Lung (tissue), 12 donors: Measurements from ENCODE around the gene RGS8. TPM values are rescaled to one million over a fixed set of nuclear protein-coding genes. Genes with fewer than 3 reads are reported as not detected.

Experiments used
- ATAC-seq: fragments of 200-7000 bp; cut with Tn5 transposase; one replicate; pipeline ENCODE4 v1.9.1; 2020; ENCODE audit warnings: moderate number of reproducible peaks; ENCODE audit not compliant: insufficient read depth, low FRiP score
- DNase-seq, 3 donors: peaks; one replicate each; pipeline ENCODE4 v3.0.0-alpha.2; 2013 to 2017
- H3K27ac ChIP-seq, 2 donors: one replicate each; pipeline ENCODE4 v1.5.1; 2013; ENCODE audit warnings: mild to moderate bottlenecking in 2 of 2, moderate library complexity in 2 of 2, control low read depth in 1 of 2, inconsistent platforms in 1 of 2, low read depth in 1 of 2, low read length in 1 of 2
- H3K27me3 ChIP-seq, 3 donors: one replicate each; pipeline ENCODE4 v1.5.1; 2013; ENCODE audit warnings: low read length in 2 of 3; ENCODE audit not compliant: control insufficient read depth in 3 of 3, insufficient read depth in 3 of 3
- H3K36me3 ChIP-seq, 4 donors: one replicate each; pipeline ENCODE4 v1.5.1; 2013; ENCODE audit warnings: low read length in 4 of 4, mild to moderate bottlenecking in 1 of 4, moderate library complexity in 1 of 4; ENCODE audit not compliant: control insufficient read depth in 4 of 4, insufficient read depth in 4 of 4
- H3K4me1 ChIP-seq, 5 donors: one replicate each; pipeline ENCODE4 v1.5.1; 2013; ENCODE audit warnings: low read length in 5 of 5, mild to moderate bottlenecking in 2 of 5, moderate library complexity in 1 of 5; ENCODE audit not compliant: control insufficient read depth in 5 of 5, insufficient read depth in 5 of 5
- H3K4me3 ChIP-seq: one replicate; pipeline ENCODE4 v1.5.1; 2013; ENCODE audit warnings: mild to moderate bottlenecking, control low read depth, moderate library complexity
- H3K9ac ChIP-seq, 2 donors: one replicate each; pipeline ENCODE4 v1.5.1; 2013; ENCODE audit warnings: low read length in 2 of 2, control low read depth in 1 of 2; ENCODE audit not compliant: insufficient read depth in 1 of 2
- H3K9me3 ChIP-seq, 4 donors: one replicate each; pipeline ENCODE4 v1.5.1; 2013; ENCODE audit warnings: low read length in 3 of 4, mild to moderate bottlenecking in 1 of 4, moderate library complexity in 1 of 4; ENCODE audit not compliant: control insufficient read depth in 4 of 4, insufficient read depth in 3 of 4
- WGBS, 2 donors: extraction: QIAGEN DNeasy Blood & Tissue Kit; methylation state at CpG; one replicate each; pipeline ENCODE4 v1.1.7; 2013; 5-methylcytosine and 5-hydroxymethylcytosine counted together
- polyA plus RNA-seq, 2 donors: library from polyadenylated mRNA; stranded (reverse); fragments of 200-250 nt; gene quantifications; one replicate each; pipeline ENCODE4 v1.2.1, GENCODE V29; 2013
- total RNA-seq, 2 donors: library from RNA; depleted of rRNA in 1 of 2; stranded (reverse); fragments of >200 nt in 1 of 2; gene quantifications; one replicate each; pipeline ENCODE4 v1.2.1, GENCODE V29; 2014 to 2021
- TF ChIP-seq, protein P1 (sequence below): IDR thresholded peaks from 2 replicates; pipeline ENCODE4 v1.5.1; 2012; ENCODE audit warnings: mild to moderate bottlenecking; ENCODE audit errors: control extremely low read depth, extremely low read depth
- donor health status: control.
- donor health status: control.
- donor health status: Bipolar disorder and iron deficiency.
- donor health status: healthy.
- donor health status: DM: yes; HTN: yes; CAD: no.

The RGS8 gene
- total and polyA plus RNA-seq, 4 donors, result 0.02 to 0.03 (median 0.02) TPM; not detected in 1

DNA sequence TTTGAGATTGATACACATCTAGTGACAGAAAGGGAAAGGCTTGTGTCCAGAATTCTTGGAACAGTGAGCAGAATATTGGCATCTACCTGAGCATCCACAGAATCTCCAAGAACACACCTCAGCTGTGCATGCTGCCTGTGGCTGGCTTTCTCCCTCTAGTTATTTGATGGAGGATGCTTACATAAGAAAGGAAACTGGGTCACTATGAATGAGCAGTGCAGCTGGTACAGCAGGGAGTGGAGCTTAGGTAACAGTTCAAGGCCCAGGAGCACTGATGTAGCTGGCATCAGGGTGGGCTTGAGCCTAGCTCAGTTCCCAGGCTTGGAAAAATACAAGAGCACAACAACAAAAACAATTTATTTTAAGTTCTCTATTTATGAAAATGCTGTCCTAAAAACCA lies 26.3 kb downstream of the RGS8 start:
- no peaks in the 10 kb centered on the region for H3K9me3 ChIP-seq
- no peak overlapping the region for H3K27ac ChIP-seq
- ATAC-seq (no peak), DNase-seq (no peak)
- no peaks in the 10 kb centered on the region for H3K4me1 ChIP-seq
- TF ChIP-seq, protein P1, sequence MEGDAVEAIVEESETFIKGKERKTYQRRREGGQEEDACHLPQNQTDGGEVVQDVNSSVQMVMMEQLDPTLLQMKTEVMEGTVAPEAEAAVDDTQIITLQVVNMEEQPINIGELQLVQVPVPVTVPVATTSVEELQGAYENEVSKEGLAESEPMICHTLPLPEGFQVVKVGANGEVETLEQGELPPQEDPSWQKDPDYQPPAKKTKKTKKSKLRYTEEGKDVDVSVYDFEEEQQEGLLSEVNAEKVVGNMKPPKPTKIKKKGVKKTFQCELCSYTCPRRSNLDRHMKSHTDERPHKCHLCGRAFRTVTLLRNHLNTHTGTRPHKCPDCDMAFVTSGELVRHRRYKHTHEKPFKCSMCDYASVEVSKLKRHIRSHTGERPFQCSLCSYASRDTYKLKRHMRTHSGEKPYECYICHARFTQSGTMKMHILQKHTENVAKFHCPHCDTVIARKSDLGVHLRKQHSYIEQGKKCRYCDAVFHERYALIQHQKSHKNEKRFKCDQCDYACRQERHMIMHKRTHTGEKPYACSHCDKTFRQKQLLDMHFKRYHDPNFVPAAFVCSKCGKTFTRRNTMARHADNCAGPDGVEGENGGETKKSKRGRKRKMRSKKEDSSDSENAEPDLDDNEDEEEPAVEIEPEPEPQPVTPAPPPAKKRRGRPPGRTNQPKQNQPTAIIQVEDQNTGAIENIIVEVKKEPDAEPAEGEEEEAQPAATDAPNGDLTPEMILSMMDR, result no peak
- no peak overlapping the region for H3K4me3 ChIP-seq
- H3K36me3 ChIP-seq, result no peaks in the 10 kb centered on the region
- no peak overlapping the region for H3K9ac ChIP-seq
- H3K27me3 ChIP-seq, result peaks cover 0 to 4% (median 0%) of the 10 kb centered on the region in 3 donors

DNA sequence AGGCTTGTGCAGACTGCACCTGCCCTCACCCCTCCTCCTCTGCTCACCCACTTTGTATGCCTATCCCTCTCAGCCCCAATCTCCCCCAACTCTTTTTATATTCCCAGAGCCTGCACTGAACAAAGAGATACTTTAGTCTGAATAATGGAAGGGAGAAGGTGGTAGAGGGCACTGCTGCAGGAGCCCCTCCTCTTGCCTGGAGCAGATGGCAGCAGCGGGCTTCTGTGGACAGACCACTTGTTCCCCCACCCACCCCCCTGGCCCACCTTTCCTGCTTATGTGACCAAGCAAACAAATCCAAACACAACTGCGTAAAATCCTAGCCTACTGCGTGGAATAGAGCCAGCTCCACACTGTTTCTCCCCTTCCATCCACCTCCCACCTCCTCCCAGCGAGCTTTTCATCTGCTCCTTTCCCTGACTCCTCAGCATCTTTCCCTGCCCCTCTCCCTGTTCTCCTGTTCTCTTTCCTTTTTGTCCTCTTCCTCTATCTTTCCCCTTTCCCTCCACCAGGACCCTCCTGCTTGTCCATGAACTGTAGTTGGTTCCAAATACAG lies 27.5 kb downstream of the RGS8 start:
- TF ChIP-seq, protein P1, result no peak
- no peak overlapping the region for H3K4me3 ChIP-seq
- H3K27me3 ChIP-seq, result no peaks in the 10 kb centered on the region
- H3K9me3 ChIP-seq, result no peaks in the 10 kb centered on the region
- H3K36me3 ChIP-seq, result no peaks in the 10 kb centered on the region
- DNase-seq (no peak), ATAC-seq (no peak)
- no peak overlapping the region for H3K9ac ChIP-seq
- no peaks in the 10 kb centered on the region for H3K4me1 ChIP-seq
- H3K27ac ChIP-seq, result no peak overlapping the region
- 78 to 80% methylated on average over 4 of the region's 4 CpGs for WGBS, 2 donors

DNA sequence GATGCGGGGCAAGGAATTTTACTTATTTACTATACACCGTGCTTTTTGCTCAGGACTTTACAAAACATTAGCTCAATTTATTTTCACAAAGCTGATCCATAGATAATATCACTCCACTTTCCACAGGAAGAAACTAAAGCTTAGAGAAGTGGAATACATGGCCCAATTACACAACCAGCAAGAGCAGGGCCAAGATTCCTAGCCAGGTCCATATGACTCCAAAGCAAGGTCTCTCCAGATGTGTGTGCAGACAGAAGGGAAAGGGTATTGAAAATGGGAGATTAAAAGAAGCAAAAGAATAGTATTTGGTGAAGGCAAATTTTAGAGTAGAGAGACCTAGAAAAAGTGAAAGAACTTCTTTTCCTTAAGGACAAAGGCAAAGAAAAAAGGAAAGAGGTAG lies 30.4 kb downstream of the RGS8 start:
- Histone ChIP-seq H3K27me3 (no peaks in the 10 kb centered on the region), H3K27ac (no peak overlapping the region), H3K4me1 (peaks cover 0 to 5% (median 0%) of the 10 kb centered on the region in 5 donors), H3K9me3 (no peaks in the 10 kb centered on the region), H3K36me3 (no peaks in the 10 kb centered on the region), H3K9ac (no peak overlapping the region), H3K4me3 (no peak overlapping the region)
- TF ChIP-seq, protein P1, result no peak
- DNase-seq, result no peak
- WGBS, 2 donors, result 66 to 94% methylated on average over 2 of the region's 2 CpGs
- no peak for ATAC-seq

DNA sequence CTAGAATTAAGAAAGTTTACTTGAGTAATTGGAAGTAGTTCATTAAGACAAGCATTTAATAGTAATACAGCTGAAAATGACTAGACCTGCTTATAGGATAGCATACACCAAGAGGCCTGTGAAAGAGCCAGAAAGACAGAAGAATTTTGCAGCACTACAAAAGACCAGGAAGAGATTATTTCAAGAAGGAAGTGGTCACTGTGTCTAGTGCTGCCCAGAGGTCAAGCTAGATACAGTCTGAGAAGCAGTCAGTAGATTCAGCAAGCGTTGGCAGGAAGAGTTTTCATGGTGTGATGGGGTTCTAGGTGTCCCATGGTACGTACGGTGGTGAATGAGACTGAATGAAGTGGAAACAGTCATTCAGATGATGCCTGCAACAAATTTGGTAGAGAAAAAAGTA lies 31.5 kb downstream of the RGS8 start:
- peaks cover 0 to 5% (median 0%) of the 10 kb centered on the region in 5 donors for H3K4me1 ChIP-seq
- ATAC-seq, result no peak
- 54 to 71% methylated on average over 3 of the region's 3 CpGs for WGBS, 2 donors

More for the DNA sequence above, 31.5 kb downstream of the RGS8 start:
- TF ChIP-seq, protein P1, result no peak
- H3K9me3 ChIP-seq, result no peaks in the 10 kb centered on the region
- no peaks in the 10 kb centered on the region for H3K27me3 ChIP-seq
- H3K36me3 ChIP-seq, result no peaks in the 10 kb centered on the region
- no peak overlapping the region for H3K27ac ChIP-seq
- H3K4me3 ChIP-seq, result no peak overlapping the region
- DNase-seq, result no peak
- H3K9ac ChIP-seq, result no peak overlapping the region
